Neural cell (in vitro differentiated cells): ENCODE measurements around the gene GSTM3. TPM values are rescaled to one million over a fixed set of nuclear protein-coding genes. Genes with fewer than 3 reads are reported as not detected.
"Not testable (repeated sequence)": the region's sequence is repeated elsewhere in the genome, so short reads cannot be mapped to it uniquely, and the experiment has no call there.

Experiments used
- H2AFZ ChIP-seq: fragments of 200-600, 300-800 bp; sonication (generic), shearing (Covaris generic); 2 replicates; pipeline ENCODE4 v1.6.0; 2014; ENCODE audit warnings: low read depth, mild to moderate bottlenecking, antibody characterized with exemption, low read length, moderate library complexity
- H3F3A ChIP-seq: fragments of 200-600 bp; shearing (Covaris generic); 2 replicates; pipeline ENCODE4 v1.6.1; 2016; ENCODE audit warnings: mild to moderate bottlenecking, moderate library complexity, mixed read lengths, antibody characterized with exemption, low read length; ENCODE audit not compliant: insufficient read depth, poor library complexity, severe bottlenecking
- H3K27ac ChIP-seq: fragments of 200-600, 300-800 bp; sonication (generic), shearing (Covaris generic); 2 replicates; pipeline ENCODE4 v1.5.1; 2014; ENCODE audit warnings: mild to moderate bottlenecking, low read length, moderate library complexity
- H3K27me3 ChIP-seq: fragments of 300-800, 200-600 bp; sonication (generic), shearing (Covaris generic); 2 replicates; pipeline ENCODE4 v1.6.0; 2014; ENCODE audit warnings: mild to moderate bottlenecking, low read depth, low read length, moderate library complexity; ENCODE audit not compliant: insufficient read depth
- H3K36me3 ChIP-seq: fragments of 300-800, 200-600 bp; sonication (generic), shearing (Covaris generic); 2 replicates; pipeline ENCODE4 v1.5.1; 2014; ENCODE audit warnings: mild to moderate bottlenecking, antibody characterized with exemption, low read length, moderate library complexity; ENCODE audit not compliant: insufficient read depth
- H3K4me2 ChIP-seq: fragments of 300-800, 200-600 bp; sonication (generic), shearing (Covaris generic); 2 replicates; pipeline ENCODE4 v1.6.0; 2014; ENCODE audit warnings: mild to moderate bottlenecking, low read length
- H3K4me3 ChIP-seq: fragments of 300-800, 200-600 bp; sonication (generic), shearing (Covaris generic); 2 replicates; pipeline ENCODE4 v1.5.1; 2014; ENCODE audit warnings: mild to moderate bottlenecking, low read length, moderate library complexity
- H3K79me2 ChIP-seq: fragments of 200-600 bp; shearing (Covaris generic); replicated peaks from 2 replicates; pipeline ENCODE4 v1.6.0; 2014; ENCODE audit warnings: mild to moderate bottlenecking, low read length, moderate library complexity; ENCODE audit not compliant: insufficient read depth
- H3K9ac ChIP-seq: fragments of 300-800, 200-600 bp; sonication (generic), shearing (Covaris generic); 2 replicates; pipeline ENCODE4 v1.6.1; 2016; ENCODE audit warnings: mild to moderate bottlenecking, low read length, mixed read lengths
- H3K9me2 ChIP-seq: fragments of 200-600 bp; shearing (Covaris generic); 2 replicates; pipeline ENCODE4 v1.6.1; 2016; ENCODE audit warnings: mild to moderate bottlenecking, low read length, mixed read lengths; ENCODE audit not compliant: insufficient read depth
- H3K9me3 ChIP-seq: fragments of 200-600, 300-800 bp; sonication (generic), shearing (Covaris generic); 2 replicates; pipeline ENCODE4 v1.6.1; 2016; ENCODE audit warnings: mild to moderate bottlenecking, mixed run types, low read length, moderate library complexity, mixed read lengths
- H4K20me1 ChIP-seq: fragments of 200-600 bp; shearing (Covaris generic); 2 replicates; pipeline ENCODE4 v1.6.1; 2016; ENCODE audit warnings: mild to moderate bottlenecking, mixed run types; ENCODE audit not compliant: insufficient read depth
- EP300 ChIP-seq: fragments of 450-650 bp; conservative IDR thresholded peaks from 2 replicates; pipeline ENCODE4 v1.6.1; 2014; ENCODE audit warnings: antibody characterized with exemption, mild to moderate bottlenecking, moderate library complexity; ENCODE audit not compliant: poor library complexity, severe bottlenecking
- EZH2 ChIP-seq: fragments of 200-600, 300-800 bp; shearing (Covaris generic), sonication (generic); IDR thresholded peaks from 2 replicates; pipeline ENCODE4 v1.6.1; 2014; ENCODE audit warnings: antibody characterized with exemption, low read length, borderline replicate concordance, mild to moderate bottlenecking; ENCODE audit not compliant: insufficient read depth, poor library complexity, severe bottlenecking
- MXI1 ChIP-seq: fragments of 450-650 bp; conservative IDR thresholded peaks from 2 replicates; pipeline ENCODE4 v1.6.1; 2014; ENCODE audit warnings: antibody characterized with exemption, mild to moderate bottlenecking; ENCODE audit not compliant: poor library complexity, severe bottlenecking
- POLR2AphosphoS5 ChIP-seq: IDR thresholded peaks from 2 replicates; pipeline ENCODE4 v1.6.1; 2012
- RAD21 ChIP-seq: fragments of 450-650 bp; conservative IDR thresholded peaks from 2 replicates; pipeline ENCODE4 v1.6.1; 2014; ENCODE audit warnings: antibody characterized with exemption, mild to moderate bottlenecking, moderate library complexity
- REST ChIP-seq: IDR thresholded peaks from 2 replicates; pipeline ENCODE4 v1.6.1; 2012; ENCODE audit warnings: borderline replicate concordance
- SMC3 ChIP-seq: fragments of 450-650 bp; conservative IDR thresholded peaks from 2 replicates; pipeline ENCODE4 v1.6.1; 2014; ENCODE audit warnings: antibody characterized with exemption, mild to moderate bottlenecking, moderate library complexity; ENCODE audit not compliant: poor library complexity
- TAF1 ChIP-seq: IDR thresholded peaks from 2 replicates; pipeline ENCODE4 v1.6.1; 2012; ENCODE audit warnings: low read depth
- polyA plus RNA-seq: library from polyadenylated mRNA; depleted of rRNA; stranded (reverse); fragments of >200 nt; gene quantifications from 2 replicates; pipeline ENCODE4 v1.2.3, GENCODE V29; 2014
- TF ChIP-seq, protein P1 (sequence below): fragments of 450-650 bp; IDR thresholded peaks from 2 replicates; pipeline ENCODE4 v1.5.1; 2014; ENCODE audit warnings: antibody characterized with exemption, mild to moderate bottlenecking, moderate library complexity; ENCODE audit not compliant: poor library complexity, severe bottlenecking

Gene GSTM3
- polyA plus RNA-seq, 1 donor from 2014 or later, result 195 TPM

- H3K9ac ChIP-seq, H3F3A ChIP-seq, H3K4me3 ChIP-seq, H4K20me1 ChIP-seq, H3K36me3 ChIP-seq, H3K9me2 ChIP-seq, H3K9me3 ChIP-seq, H3K27me3 ChIP-seq, H3K4me2 ChIP-seq, H3K79me2 ChIP-seq, H2AFZ ChIP-seq, H3K27ac ChIP-seq: not testable (repeated sequence)
These were observed 15.5 kb upstream of the GSTM3 start for GRCh38 chr1:109756325-109756724.

DNA sequence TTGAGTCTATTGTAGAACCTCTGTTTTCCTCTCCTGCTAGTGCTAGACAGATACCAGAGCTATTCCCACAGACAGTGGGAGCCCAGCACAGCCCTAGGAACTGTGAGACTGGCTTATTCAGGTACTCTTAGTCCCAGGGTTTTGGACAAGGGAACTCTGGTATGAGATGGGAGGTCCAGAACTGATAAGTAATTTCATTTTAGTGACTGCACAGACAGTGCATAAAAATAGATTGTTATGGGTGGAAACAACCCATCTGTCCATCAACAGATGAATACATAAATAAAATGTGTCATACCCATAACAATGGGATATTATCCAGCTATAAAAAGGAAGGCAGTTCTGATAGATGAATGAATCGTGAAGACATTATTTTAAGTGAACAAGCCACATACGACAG, 13.9 kb upstream of the GSTM3 start:
- H3K27me3 ChIP-seq, result no peaks in the 10 kb centered on the region
- H3K36me3 ChIP-seq, result no peaks in the 10 kb centered on the region
- H3K27ac ChIP-seq, result no peak overlapping the region
- H2AFZ ChIP-seq, result no peak overlapping the region
- H3K79me2 ChIP-seq, result no peaks in the 10 kb centered on the region
- no peak overlapping the region for H3K9ac ChIP-seq
- H3F3A ChIP-seq, result no peaks in the 10 kb centered on the region
- H3K9me3 ChIP-seq, result no peaks in the 10 kb centered on the region
- H3K9me2 ChIP-seq, result no peaks in the 10 kb centered on the region
- H4K20me1 ChIP-seq, result no peaks in the 10 kb centered on the region
- no peak for TF ChIP-seq EZH2
- no peak for TF ChIP-seq MXI1
- no peak for TF ChIP-seq POLR2AphosphoS5
- no peak for TF ChIP-seq EP300
- TF ChIP-seq, protein P1, sequence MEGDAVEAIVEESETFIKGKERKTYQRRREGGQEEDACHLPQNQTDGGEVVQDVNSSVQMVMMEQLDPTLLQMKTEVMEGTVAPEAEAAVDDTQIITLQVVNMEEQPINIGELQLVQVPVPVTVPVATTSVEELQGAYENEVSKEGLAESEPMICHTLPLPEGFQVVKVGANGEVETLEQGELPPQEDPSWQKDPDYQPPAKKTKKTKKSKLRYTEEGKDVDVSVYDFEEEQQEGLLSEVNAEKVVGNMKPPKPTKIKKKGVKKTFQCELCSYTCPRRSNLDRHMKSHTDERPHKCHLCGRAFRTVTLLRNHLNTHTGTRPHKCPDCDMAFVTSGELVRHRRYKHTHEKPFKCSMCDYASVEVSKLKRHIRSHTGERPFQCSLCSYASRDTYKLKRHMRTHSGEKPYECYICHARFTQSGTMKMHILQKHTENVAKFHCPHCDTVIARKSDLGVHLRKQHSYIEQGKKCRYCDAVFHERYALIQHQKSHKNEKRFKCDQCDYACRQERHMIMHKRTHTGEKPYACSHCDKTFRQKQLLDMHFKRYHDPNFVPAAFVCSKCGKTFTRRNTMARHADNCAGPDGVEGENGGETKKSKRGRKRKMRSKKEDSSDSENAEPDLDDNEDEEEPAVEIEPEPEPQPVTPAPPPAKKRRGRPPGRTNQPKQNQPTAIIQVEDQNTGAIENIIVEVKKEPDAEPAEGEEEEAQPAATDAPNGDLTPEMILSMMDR, result no peak
- TF ChIP-seq TAF1, result no peak
- no peak for TF ChIP-seq RAD21
- TF ChIP-seq REST, result no peak
- no peak for TF ChIP-seq SMC3
- no peak overlapping the region for H3K4me2 ChIP-seq
- H3K4me3 ChIP-seq, result no peak overlapping the region

DNA sequence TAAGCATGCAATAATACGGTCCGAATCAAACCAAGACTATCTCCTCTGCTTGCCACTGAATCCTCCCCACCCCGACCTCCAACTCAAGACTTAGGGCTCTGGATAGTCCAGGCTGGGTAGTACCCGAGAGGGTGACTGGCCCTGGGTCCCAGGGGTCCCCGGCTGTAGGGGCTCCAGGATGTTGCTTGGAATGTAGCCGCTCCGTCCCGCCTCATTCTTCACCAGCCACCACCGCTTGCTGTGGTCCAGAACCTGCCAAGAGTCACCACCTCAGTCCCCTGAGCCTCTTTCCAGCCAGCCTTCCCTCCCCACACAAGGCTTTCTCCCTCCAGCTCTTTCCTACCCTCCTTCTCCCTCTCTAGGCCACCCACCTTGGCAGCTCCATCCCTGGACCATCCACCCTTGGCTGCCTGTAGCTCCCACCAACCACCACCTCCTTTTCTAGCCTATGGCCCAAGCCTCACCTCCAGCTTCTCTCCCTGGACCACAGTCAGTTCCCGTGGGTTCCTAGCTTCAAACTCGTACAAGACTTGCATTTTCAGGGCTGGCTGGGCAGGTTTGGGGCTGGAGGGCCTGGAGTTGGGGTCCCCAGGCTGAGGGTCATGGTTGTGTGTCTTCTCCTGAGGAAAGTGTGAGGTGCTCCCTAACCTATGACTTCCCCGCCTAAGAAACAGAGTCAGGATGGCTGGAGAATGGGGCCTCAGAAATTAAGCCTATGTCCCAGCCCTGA, 10.9 kb upstream of the GSTM3 start:
- Histone ChIP-seq H3K9ac (no peak overlapping the region), H2AFZ (no peak overlapping the region)

More for the DNA sequence above, 10.9 kb upstream of the GSTM3 start:
- Histone ChIP-seq H3F3A (no peaks in the 10 kb centered on the region), H3K9me2 (no peaks in the 10 kb centered on the region), H3K27me3 (no peaks in the 10 kb centered on the region), H3K4me3 (no peak overlapping the region), H3K4me2 (no peak overlapping the region), H4K20me1 (no peaks in the 10 kb centered on the region), H3K9me3 (no peaks in the 10 kb centered on the region), H3K27ac (no peak overlapping the region), H3K79me2 (no peaks in the 10 kb centered on the region), H3K36me3 (no peaks in the 10 kb centered on the region)
- TF ChIP-seq RAD21, result no peak
- no peak for TF ChIP-seq POLR2AphosphoS5
- TF ChIP-seq EP300, result no peak
- no peak for TF ChIP-seq SMC3
